HFFc6 (cell line): ENCODE results near the gene ANTXRL. TPM values are rescaled to one million over a fixed set of nuclear protein-coding genes. Genes with fewer than 3 reads are reported as not detected.
"Not testable (repeated sequence)": the region's sequence is repeated elsewhere in the genome, so short reads cannot be mapped to it uniquely, and the experiment has no call there.

ENCODE experiments used
- DNase-seq: peaks from one replicate; pipeline ENCODE4 v3.0.0-alpha.2; 2018
- H3K27ac Mint-ChIP-seq: 2 replicates; pipeline ENCODE4 v1.8.0; 2020; ENCODE audit warnings: mild to moderate bottlenecking, mixed read lengths
- H3K27me3 Mint-ChIP-seq: 2 replicates; pipeline ENCODE4 v1.8.0; 2021; ENCODE audit warnings: mild to moderate bottlenecking, moderate library complexity, mixed read lengths; ENCODE audit not compliant: insufficient read depth
- H3K36me3 Mint-ChIP-seq: 2 replicates; pipeline ENCODE4 v1.8.0; 2021; ENCODE audit warnings: low read depth, mixed read lengths
- H3K4me1 Mint-ChIP-seq: 2 replicates; pipeline ENCODE4 v1.8.0; 2020; ENCODE audit warnings: low read depth, mixed read lengths
- H3K4me3 Mint-ChIP-seq: 2 replicates; pipeline ENCODE4 v1.8.0; 2020; ENCODE audit warnings: mild to moderate bottlenecking, moderate library complexity, mixed read lengths
- H3K9me3 Mint-ChIP-seq: 2 replicates; pipeline ENCODE4 v1.8.0; 2020; ENCODE audit warnings: mild to moderate bottlenecking, mixed read lengths
- total RNA-seq, 6 experiments: library from RNA; stranded (reverse); fragmentation: NEBNext Ultra II Directional; extraction: Animal tissue kit (Norgen Biotek cat#: 25700); gene quantifications; 2 replicates in 1 of 6; 3 replicates in 5 of 6; pipeline ENCODE4 v1.2.3, GENCODE V29; 2021
- TF ChIP-seq, protein P1 (sequence below): fragments of 200-600 bp; sonication (generic); IDR thresholded peaks from 2 replicates; pipeline ENCODE4 v1.5.0; 2021; ENCODE audit warnings: antibody characterized with exemption, mild to moderate bottlenecking

Gene ANTXRL
- total RNA-seq, 6 experiments from 2014 or later, result not detected

GRCh38 chr10:46301056-46301645 is 14.4 kb downstream of the ANTXRL start:
- no peak for DNase-seq
- Mint-ChIP-seq H3K4me3 (no peak overlapping the region), H3K27me3 (peaks cover 3% of the 10 kb centered on the region), H3K27ac (no peak overlapping the region), H3K9me3 (no peaks in the 10 kb centered on the region), H3K4me1 (no peaks in the 10 kb centered on the region), H3K36me3 (no peaks in the 10 kb centered on the region)
- TF ChIP-seq, protein P1, sequence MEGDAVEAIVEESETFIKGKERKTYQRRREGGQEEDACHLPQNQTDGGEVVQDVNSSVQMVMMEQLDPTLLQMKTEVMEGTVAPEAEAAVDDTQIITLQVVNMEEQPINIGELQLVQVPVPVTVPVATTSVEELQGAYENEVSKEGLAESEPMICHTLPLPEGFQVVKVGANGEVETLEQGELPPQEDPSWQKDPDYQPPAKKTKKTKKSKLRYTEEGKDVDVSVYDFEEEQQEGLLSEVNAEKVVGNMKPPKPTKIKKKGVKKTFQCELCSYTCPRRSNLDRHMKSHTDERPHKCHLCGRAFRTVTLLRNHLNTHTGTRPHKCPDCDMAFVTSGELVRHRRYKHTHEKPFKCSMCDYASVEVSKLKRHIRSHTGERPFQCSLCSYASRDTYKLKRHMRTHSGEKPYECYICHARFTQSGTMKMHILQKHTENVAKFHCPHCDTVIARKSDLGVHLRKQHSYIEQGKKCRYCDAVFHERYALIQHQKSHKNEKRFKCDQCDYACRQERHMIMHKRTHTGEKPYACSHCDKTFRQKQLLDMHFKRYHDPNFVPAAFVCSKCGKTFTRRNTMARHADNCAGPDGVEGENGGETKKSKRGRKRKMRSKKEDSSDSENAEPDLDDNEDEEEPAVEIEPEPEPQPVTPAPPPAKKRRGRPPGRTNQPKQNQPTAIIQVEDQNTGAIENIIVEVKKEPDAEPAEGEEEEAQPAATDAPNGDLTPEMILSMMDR, result no peak

DNA sequence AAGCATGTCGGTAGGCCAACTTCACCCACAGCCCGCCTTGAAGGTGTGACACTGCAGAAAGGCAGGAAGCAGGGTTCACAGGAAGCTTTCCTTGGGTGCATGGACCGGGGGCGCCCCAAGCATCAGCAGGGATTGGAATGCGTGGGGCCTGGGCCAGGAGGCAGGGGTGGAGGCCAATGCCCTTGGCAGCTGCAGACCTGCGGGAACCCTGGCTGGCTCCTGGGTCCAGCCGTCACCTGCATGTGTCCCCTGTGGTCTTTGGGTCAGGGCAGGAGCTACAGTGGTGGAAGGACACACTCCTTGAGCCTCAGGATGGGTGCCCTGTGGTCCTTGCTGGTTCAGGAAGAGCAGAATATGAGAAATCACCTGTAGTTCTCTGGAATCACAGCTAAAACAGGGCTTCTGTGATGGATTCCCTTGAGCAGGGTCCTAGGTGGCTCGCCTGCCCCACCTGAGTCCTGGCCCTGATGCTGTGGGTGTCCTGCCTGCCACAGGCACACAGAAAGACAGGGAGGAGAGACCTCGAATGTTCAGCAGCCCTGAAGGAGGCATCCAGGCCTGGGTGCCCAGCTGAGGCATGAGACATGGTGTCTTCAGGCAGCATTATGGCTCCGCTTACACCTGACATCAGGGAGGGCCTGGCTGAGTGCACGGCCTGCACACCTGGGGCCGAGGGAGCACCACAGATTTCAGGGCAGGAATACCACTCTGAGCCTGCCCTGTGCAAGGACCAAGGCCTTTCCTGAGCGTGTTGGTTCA is 15.1 kb downstream of the ANTXRL start:
- H3K4me1 Mint-ChIP-seq, result no peaks in the 10 kb centered on the region
- no peaks in the 10 kb centered on the region for H3K9me3 Mint-ChIP-seq
- TF ChIP-seq, protein P1, result no peak
- no peak overlapping the region for H3K27ac Mint-ChIP-seq
- DNase-seq, result no peak
- H3K27me3 Mint-ChIP-seq, result peaks cover 6% of the 10 kb centered on the region
- no peak overlapping the region for H3K4me3 Mint-ChIP-seq
- no peaks in the 10 kb centered on the region for H3K36me3 Mint-ChIP-seq

GRCh38 chr10:46302765-46303352 is 16.1 kb downstream of the ANTXRL start:
- DNase-seq, H3K27ac Mint-ChIP-seq, H3K4me1 Mint-ChIP-seq, H3K36me3 Mint-ChIP-seq, H3K9me3 Mint-ChIP-seq, H3K27me3 Mint-ChIP-seq, H3K4me3 Mint-ChIP-seq: not testable (repeated sequence)

- H3K4me1 Mint-ChIP-seq, result no peaks in the 10 kb centered on the region
- no peaks in the 10 kb centered on the region for H3K9me3 Mint-ChIP-seq
- TF ChIP-seq, protein P1, result no peak
- no peak overlapping the region for H3K4me3 Mint-ChIP-seq
- no peak overlapping the region for H3K27ac Mint-ChIP-seq
- no peaks in the 10 kb centered on the region for H3K36me3 Mint-ChIP-seq
- peaks cover 12% of the 10 kb centered on the region for H3K27me3 Mint-ChIP-seq
- no peak for DNase-seq
These were observed 17.3 kb downstream of the ANTXRL start for GRCh38 chr10:46304062-46304461.

- not testable (repeated sequence) for H3K4me1 Mint-ChIP-seq, H3K9me3 Mint-ChIP-seq, H3K36me3 Mint-ChIP-seq, H3K4me3 Mint-ChIP-seq, H3K27ac Mint-ChIP-seq, DNase-seq
- H3K27me3 Mint-ChIP-seq, result peaks cover 15% of the 10 kb centered on the region
These were observed 17.9 kb downstream of the ANTXRL start for GRCh38 chr10:46304671-46305070.

GRCh38 chr10:46305079-46305818 is 18.5 kb downstream of the ANTXRL start:
- Mint-ChIP-seq H3K9me3 (no peaks in the 10 kb centered on the region), H3K27me3 (peaks cover 17% of the 10 kb centered on the region), H3K27ac (no peak overlapping the region), H3K4me1 (no peaks in the 10 kb centered on the region), H3K36me3 (no peaks in the 10 kb centered on the region), H3K4me3 (no peak overlapping the region)
- TF ChIP-seq, protein P1, result no peak
- no peak for DNase-seq
